ENCODE results near the gene LMO7. TPM values are rescaled to one million over a fixed set of nuclear protein-coding genes. Genes with fewer than 3 reads are reported as not detected.

The LMO7 gene
- total RNA-seq: 1,016 and 1,227 TPM in 2 replicates
- polyA plus RNA-seq (2012): 380 TPM

DNA sequence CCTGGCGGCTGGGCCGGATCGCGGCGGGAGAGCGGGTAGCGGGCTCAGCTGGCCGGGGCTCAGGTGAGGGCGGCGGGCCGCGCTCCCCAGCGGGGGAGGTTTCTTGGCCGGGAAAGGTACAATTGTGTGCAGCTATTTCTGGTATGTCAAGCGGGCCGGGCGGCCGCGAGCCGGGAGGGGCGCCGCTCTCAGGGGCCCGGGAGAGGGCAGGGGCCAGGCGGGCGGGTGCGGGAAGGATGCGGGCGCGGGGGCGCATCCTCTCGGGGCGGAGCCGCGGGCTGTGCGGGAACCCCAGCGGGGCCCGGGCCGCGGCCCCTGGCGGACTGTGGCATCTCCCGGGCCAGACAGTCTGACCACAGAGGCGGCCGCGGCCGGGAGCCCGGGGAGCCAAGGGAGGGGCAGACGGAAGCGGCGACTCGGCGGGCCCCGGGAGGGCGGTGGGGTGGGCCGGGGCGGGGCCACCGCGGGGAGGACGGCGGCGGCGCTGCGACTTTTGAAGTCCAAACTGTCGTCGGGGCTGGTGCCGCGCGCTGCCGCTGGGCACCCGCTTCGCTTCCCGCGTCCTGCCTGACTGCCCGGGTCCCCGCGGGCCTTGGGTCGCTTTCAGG is at the start of gene LMO7:
LMO7 (plus strand) TSS at position 503 of the 608 bp plus-strand sequence. CDS start 328 bp downstream, outside the sequence.
- DNase-seq (ENCODE audit: low read depth): peak; percentile 73

DNA sequence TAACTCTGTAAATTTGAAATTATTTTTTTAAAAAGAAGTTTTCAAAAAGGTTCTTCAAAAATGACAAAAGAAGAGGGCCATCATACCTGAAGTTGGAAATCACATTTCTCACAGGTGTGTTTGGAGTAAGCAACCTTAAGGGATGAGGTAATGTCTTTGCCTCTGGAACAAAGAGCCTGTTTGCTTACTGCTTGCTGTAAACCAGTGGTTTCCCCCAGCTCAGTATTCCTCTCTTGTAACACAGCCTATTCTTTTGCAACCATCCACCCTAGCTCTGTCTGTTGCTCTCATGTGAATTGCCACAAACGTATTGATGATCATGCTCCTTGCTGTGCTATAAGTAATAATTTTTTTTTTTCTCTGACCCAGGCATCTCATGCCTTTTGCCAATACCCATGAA is 48.5 kb upstream of the LMO7 start:
- DNase-seq (ENCODE audit: low read depth): no peak

DNA sequence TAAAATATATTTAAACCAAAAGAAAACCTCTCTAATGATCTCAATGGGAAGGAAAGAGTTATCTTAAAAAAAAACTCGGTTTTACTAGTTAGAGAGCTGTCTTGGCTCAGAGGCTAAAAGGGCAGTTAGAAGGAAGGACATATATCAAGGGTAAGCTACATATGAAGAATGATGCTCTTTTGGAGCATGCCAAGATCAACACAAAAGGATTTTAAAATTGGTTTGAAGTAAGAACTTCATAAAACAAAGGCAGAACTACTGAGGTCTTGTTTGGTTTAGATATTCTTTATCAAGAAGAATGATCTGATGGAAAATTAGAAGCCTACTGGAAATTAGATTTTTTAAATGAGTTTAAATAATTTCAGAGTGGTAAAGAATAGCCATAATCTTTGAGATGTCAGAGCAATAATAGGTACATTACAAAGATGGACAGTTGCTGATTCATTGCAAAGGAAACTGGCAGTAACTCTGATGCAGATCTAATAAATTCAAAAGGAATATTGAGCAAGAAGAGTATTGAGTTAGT is 39.4 kb upstream of the LMO7 start:
- no peak for DNase-seq (ENCODE audit: low read depth)

GRCh38 chr13:75600371-75600770 is 35.8 kb upstream of the LMO7 start:
- DNase-seq (ENCODE audit: low read depth): peak; percentile 58

DNA sequence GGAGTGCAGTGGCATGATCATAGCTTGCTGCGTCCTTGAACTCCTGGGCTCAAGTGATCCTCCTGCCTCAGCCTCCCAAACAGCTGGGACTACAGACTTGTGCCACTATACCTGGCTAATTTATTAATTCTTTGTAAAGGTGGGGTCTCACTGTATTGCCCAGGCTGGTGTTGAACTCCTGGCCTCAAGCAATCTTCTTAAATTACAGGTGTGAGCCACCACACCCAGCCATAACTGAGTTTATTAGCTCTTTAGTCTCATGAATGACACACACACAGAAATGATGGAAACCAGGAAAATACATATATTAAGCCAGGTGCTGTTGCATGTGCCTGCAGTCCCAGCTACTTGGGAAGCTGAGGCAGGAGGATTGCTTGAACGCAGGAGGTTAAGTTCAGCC is 33.1 kb upstream of the LMO7 start:
- no peak for DNase-seq (ENCODE audit: low read depth)

DNA sequence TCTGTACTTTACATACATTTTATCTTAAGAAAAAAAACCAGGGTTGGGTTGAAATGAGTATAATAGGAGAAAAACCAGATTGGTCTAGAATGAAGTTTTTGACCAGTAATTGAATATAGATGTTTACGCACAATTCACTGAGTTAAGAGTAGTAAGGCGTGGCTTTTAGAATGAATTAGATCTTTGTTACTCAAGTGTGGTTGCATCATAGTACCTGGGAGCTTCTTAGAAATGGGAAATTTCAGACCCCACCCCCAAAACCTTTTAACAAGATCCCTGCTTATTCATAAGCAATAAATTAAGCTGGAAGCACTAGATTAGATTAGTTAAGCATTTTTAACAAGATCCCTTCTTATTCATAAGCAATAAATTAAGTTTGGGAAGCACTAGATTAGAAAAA is 28.7 kb upstream of the LMO7 start:
- no peak for DNase-seq (ENCODE audit: low read depth)

GRCh38 chr13:75610466-75610865 is 25.7 kb upstream of the LMO7 start:
- DNase-seq (ENCODE audit: low read depth): no peak

DNA sequence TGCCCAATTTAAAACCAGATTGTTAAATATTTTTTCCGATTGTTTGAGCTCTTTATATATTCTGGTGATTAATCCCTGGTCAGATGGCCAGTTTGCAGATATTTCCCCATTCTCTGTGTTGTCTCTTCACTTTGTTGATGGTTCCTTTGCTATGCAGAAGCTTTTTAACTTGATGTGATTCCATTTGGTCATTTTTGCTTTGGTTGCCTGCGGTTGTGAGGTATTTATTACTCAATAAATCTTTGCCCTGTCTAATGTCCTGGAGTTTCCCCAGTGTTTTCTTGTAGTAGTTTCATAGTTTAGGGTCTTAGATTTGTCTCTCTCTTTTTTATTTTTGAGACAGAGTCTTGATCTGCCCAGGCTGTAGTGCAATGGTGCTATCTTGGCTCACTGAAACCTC is 23.8 kb upstream of the LMO7 start:
- peak; percentile 4 for DNase-seq (ENCODE audit: low read depth)

- no peak for DNase-seq (ENCODE audit: low read depth)
Observed at GRCh38 chr13:75617230-75617629, 18.9 kb upstream of the LMO7 start.

- no peak for DNase-seq (ENCODE audit: low read depth)
Observed at GRCh38 chr13:75618308-75618707, 17.8 kb upstream of the LMO7 start.

DNA sequence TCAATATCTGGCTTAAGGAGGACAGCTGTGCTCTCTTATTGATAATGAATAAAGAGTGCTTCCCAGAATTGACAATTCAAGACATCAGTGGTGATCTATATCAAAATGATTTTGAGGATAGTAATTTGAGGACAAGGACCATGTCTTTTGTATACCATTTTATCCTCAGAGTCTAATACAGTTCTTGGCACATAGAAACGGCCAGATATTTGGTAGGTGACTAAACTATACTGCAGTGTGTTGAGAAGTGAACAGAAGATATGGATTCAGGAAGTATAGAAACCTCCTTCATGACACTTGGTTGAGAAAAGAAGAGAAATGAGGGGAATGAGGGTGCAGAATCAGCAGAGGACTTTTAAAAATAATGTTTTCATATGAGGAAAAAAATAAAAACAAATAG is 16.1 kb upstream of the LMO7 start:
- no peak for DNase-seq (ENCODE audit: low read depth)

DNA sequence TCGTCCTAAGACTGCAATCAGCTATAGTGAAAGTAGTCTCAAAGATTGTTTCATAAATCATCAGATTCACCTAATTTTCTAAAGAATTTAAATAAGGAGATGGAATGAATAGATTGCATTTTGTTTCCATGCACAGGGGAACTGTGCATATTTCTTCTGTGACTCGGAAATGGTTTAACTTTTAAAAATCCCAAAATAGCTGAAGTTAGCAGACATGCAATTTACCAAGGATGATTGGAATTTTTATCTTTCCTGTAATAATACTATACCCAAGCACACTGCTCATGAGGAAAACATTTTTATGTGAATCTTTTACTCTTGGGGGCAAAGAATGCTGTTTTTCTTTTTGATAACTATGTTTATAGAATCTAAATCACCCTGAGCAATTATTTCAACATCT is 15.0 kb upstream of the LMO7 start:
- DNase-seq (ENCODE audit: low read depth): peak; percentile 27

DNA sequence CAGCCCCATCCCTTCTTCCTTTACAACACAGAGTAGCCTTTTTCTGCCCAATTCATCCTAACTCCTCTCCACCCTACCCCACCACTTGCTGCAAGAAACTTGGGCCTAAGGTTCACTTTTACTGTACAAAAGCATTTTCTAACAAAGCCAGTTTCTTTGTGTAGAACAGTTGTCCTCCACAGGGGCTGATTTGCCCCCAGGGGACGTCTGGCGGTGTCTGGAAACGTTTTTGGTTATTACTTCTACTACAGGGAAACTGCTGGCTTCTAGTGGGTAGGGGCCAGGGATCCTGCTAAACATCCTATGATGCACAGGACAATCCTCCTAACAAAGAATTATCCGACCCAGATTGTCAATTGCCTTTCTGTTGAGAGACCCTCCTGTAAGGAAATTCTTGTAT is 7.3 kb upstream of the LMO7 start:
- no peak for DNase-seq (ENCODE audit: low read depth)

DNA sequence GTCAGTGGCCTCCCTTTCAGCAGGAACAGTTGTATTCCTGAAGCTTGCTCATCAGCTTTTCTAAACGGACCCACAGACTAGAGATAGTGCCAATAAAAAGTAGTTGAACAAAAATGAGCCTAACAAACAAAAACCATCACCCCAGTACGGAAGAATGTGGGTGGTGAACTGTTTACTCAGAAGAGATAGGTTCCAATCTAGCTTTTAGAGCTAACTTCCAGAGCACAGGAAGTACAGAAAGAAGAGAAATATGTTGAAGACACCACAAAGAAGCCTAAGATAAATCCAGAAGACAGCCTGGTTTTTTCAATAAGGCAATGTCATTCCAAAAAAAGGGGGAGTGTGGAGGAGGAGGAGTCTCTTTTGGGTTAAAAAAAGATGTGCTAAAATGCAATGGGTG is 2.8 kb upstream of the LMO7 start:
- DNase-seq (ENCODE audit: low read depth): peak; percentile 55

DNA sequence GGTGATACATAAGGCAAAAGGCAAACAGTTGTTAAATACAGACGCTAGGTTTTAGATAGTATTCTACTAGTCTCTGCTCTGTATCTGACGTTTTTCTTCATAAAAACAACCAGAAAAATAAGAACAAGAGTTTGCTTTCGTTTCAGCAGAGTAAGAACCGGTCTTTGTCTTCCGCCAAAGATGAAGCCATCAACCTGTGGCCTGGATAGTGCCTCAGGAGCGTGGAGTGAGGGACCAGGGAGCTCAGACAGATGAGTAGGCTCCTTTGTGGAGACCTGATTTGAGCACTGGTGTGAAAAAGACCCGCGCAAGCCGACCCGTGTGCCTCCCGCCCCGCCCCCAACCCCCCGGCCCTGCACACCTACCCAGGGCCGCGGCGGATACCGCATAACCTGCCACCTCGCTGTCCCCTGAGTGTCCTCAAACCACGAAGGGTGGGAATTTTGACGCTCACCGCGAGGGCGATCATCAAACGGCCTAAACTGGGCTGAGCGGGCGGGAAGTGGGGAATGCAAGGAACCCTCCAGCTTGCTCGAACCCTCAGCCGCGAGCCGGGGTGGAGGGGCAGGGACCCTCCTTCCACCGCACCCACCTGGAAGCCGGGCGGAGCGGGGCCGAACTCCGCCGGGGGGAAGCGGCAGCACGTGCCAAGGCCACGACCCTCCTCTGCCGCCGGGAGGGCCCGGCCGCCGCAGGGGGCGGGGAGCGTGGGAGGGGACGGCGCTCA is 866 bp upstream of the LMO7 start:
- DNase-seq (ENCODE audit: low read depth): no peak

- DNase-seq (ENCODE audit: low read depth): peak; percentile 27
Observed at GRCh38 chr13:75636436-75637180, 478 bp downstream of the LMO7 start.

- DNase-seq (ENCODE audit: low read depth): peak; percentile 36
Observed at GRCh38 chr13:75637181-75637750, 1.1 kb downstream of the LMO7 start.

GRCh38 chr13:75639454-75639853 is 3.3 kb downstream of the LMO7 start:
- DNase-seq (ENCODE audit: low read depth): no peak

DNA sequence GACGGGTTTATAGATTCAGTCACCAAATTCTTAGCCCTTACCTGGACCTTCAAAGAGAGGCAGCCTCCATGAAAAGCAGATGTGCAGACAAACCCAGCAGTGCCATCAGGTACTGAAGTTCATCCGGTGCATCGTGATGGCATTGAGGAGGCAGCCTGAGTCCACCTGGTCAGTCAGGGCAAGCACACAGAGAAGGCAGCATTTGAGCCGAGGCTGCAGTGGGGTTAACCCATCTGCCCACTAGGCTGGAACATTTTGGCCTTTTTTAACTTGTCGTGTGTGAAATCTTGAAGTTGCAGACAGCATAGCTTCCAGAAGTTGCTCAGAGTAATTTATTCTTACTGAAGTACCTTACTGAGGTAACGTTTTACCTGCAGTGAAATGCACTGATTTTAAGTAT is 4.9 kb downstream of the LMO7 start:
- no peak for DNase-seq (ENCODE audit: low read depth)

DNA sequence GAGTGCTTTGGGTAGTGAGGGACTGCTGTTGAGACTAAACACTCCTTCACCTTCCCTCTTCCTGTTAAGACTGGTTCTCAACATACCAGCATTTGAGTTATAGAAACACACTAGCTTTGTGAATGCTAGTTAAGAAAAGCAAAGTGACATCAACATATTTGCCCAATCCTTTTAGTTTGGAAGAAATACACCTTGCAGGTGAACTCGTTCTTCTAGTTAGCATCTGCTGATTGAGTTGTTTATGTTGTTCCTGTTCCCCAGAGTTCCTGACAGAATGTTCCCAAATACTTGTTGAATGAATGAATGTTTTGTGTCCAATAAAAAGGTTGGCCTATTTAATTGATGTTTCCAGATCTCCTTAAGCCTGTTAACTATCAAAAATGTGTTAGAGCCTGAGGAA is 7.1 kb downstream of the LMO7 start:
- no peak for DNase-seq (ENCODE audit: low read depth)

DNA sequence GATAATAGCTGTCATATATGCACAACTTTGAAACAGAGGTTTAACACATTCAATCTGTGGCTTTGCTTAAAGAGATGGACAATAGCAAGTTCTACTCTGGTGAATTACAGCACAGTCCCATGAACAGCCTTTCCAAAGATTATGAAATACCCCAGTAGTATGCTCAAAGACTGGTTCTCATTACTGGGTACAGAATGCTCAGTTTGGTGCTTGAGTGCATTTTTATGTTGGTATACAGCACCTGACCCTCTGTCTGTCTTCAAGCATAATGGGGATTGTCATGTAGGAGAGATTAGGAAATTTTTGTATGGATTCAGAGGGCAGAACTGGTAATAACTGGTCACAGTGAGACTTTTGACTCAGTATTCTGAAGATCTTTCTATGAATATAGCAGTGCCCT is 7.6 kb downstream of the LMO7 start:
- DNase-seq (ENCODE audit: low read depth): no peak

GRCh38 chr13:75645141-75645540 is 9.0 kb downstream of the LMO7 start:
- no peak for DNase-seq (ENCODE audit: low read depth)

Data from myocyte (in vitro differentiated cells).